NCI-H2081 (cell line): ENCODE results near the gene PHEX.
"Not testable (repeated sequence)": the region's sequence is repeated elsewhere in the genome, so short reads cannot be mapped to it uniquely, and the experiment has no call there.

ENCODE experiments used
- DNase-seq, 2 experiments: peaks; one replicate each; lab custom pipeline; 2025; lab: John Stamatoyannopoulos, UW

PHEX gene

DNA sequence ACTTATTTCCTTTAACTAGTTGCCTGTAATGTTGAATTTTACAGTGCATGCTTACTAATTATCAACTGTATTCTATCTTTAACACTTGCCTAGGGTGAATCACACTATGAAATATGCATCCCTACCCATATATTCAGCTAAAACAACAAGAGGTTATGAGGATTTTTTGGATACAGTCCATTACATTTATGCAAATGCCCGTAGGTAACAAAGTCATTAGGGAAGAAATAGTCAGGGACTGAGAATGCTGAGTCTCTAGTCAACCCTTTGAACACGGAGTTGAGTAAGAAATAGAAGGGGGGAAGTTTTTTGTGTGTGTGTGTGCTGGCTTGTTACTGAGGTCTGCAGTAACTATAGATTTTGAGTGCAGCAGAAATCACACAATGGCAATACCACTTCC is 214.5 kb downstream of the PHEX start:
- DNase-seq, result no peak

DNA sequence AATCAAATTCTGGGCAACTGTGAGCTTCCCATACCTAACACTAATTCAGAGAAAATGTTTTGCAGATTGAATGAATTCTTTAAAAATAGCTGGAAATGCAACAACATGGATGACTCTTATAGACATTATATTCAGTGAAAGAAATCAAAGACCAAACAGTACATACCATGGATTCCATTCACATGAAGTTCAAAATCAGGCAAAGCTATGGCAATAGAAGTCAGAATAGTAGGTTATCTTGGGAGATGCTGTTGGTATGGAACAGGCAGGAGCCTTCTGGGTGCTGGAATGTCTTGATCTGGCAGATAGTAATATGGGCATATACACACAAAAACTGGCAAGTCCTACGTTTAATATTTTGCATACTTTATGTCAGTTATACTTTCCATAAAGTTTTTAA is 215.0 kb downstream of the PHEX start:
- DNase-seq, result no peak

- DNase-seq, result no peak
These were observed 216.3 kb downstream of the PHEX start for GRCh38 chrX:22248401-22248800.

- DNase-seq, result no peak
These were observed 217.2 kb downstream of the PHEX start for GRCh38 chrX:22249371-22249770.

GRCh38 chrX:22268706-22269105 is 236.6 kb downstream of the PHEX start:
- DNase-seq, result no peak

- no peak for DNase-seq
These were observed 240.5 kb downstream of the PHEX start, which contains the start of gene CBLL2 for GRCh38 chrX:22272613-22273012. TSS of gene CBLL2 (plus strand) at chrX:22272913. CDS start at chrX:22272992, 79 bp downstream.

GRCh38 chrX:22273714-22274317 is 241.7 kb downstream of the PHEX start:
- no peak for DNase-seq

DNA sequence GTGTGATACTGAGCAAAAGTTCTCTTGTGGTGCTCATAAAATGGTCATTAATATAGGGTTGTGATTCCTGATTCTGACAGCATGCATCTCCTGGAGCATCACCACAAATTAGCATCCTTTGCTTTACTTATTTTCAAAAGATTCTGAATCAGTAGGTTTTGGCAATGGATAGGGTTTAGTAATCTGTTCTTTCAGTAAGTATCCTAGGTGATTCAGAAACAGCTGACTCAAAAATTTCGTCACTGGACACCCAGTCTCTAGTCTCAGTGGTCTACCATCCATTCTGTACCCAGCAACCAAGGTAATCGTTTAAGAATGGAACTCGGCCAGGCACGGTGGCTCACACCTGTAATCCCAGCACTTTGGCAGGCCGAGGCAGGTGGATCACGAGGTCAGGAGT is 244.7 kb downstream of the PHEX start:
- no peak for DNase-seq

GRCh38 chrX:22278375-22278774 is 246.2 kb downstream of the PHEX start:
- no peak for DNase-seq

GRCh38 chrX:22289209-22289608 is 257.1 kb downstream of the PHEX start:
- not testable (repeated sequence) for DNase-seq

- DNase-seq, result peak in 1 of 2 experiments; percentile 16
These were observed 264.7 kb downstream of the PHEX start for GRCh38 chrX:22296871-22297270.

- DNase-seq, result peak; percentile 25 to 64
These were observed 268.0 kb downstream of the PHEX start for GRCh38 chrX:22300130-22300529.
